HL-60/S4 treated with retinoic acid at 250 ng/mL for 4 days and 3 days (cell line): Measurements from ENCODE around the gene PGS1.

Experiments
- in situ Hi-C: fragments of 300-500 bp; cut with MboI; formaldehyde crosslinking; loops from 2 replicates; pipeline ENCODE4 v1.7.0; 2022; ENCODE audit warnings: low sequenced_read_pairs

PGS1 gene

DNA sequence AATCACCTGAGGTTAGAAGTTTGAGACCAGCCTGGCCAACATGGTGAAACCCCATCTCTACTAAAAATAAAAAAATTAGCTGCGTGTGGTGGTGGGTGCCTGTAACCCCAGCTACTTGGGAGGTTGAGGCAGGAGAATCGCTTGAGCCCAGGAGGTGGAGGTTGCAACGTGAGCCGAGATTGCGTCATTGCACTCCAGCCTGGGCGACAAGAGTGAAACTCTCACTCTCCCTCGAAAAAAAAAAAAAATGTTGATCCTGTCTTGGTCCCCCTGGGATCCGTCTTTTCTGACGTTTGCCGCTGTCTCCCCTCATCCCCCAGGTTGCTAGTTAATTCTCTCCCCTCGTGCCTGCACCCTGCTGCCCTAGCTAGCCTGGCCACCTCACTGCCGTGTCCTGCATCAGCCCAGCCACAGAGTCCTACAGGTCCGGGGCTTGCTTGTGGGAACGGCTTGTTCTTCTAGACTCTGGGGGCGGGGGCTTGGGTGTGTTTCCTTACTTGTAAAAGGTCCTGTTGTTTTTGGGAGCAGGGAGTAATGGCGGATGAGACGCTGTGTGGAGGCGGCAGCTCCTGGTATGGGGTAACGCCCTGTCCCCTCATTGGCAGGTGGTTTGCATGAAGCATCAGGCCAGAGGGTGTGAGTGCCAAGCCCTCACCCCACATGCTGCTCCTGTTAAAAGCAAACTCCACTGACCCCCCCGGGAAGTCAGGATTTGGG, 44.6 kb downstream of the PGS1 start:
- in situ Hi-C loops = no loop called here

- in situ Hi-C loops = no loop called here
Measured at GRCh38 chr17:78423961-78424675, 45.7 kb downstream of the PGS1 start.

- in situ Hi-C loops = no loop called here
Measured at GRCh38 chr17:78425429-78425828, 47.0 kb downstream of the PGS1 start.

GRCh38 chr17:78426293-78426879, 47.9 kb downstream of the PGS1 start:
- in situ Hi-C loops = no loop called here

- in situ Hi-C loops = no loop called here
Measured at GRCh38 chr17:78427140-78427539, 48.7 kb downstream of the PGS1 start.

GRCh38 chr17:78428025-78428575, 49.7 kb downstream of the PGS1 start:
- in situ Hi-C loops = no loop called here

- in situ Hi-C loops = no loop called here
Measured at GRCh38 chr17:78428836-78429617, 50.6 kb downstream of the PGS1 start.

DNA sequence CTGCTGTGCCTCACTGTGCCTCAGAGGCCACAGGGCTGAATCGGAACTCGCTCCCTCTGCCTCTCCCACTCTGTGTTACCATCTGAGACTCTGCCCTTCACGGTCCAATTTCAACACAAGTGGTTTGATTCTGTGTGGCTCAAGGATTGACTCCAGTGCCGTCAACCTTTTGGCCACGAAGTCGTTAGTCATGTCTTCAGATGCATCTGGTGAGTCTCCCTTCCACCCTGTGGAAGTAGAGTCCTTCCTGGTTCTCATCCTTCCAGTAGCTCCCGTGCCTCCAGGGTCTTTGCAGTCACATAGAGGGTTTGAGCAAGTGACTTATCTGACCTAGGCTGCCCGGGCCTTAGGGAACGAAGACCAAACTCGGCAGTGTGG, 51.2 kb downstream of the PGS1 start:
- in situ Hi-C loops = no loop called here

DNA sequence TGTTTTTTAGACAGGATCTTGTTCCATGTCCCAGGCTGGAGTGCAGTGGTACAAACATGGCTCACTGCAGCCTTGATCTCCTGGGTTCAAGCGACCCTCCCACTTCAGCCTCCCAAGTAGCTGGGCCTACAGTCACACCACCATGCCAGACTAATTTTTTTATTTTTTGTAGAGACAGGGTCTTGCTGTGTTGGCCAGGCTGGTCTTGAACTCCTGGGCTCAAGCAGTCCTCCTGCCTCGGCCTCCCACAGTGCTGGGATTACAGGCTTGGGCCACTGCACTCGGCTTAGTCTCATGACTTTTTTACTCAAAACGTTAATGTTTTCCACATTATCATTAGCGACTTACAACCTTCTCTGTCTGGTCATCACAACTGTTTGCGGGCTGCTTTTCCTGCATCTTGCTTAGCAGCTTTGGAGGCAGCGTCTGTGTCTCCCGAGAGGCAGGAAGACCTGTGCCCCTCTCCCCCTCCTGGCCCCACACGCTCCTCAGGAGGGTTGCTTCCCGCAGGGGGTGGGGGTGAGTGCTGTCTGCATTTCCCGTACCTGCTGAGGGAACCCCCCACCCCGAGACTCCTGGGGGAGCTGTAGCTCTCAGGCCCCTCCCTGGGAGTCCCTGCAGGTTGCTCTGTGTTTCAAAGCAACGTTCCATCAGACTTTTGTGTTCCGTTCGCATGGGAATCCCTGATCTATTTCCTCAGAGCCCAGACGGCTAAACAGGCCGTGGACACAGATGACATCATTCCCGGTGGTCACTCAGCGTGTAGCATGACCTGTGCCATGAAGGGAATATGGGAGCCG, 52.6 kb downstream of the PGS1 start:
- in situ Hi-C loops = no loop called here

DNA sequence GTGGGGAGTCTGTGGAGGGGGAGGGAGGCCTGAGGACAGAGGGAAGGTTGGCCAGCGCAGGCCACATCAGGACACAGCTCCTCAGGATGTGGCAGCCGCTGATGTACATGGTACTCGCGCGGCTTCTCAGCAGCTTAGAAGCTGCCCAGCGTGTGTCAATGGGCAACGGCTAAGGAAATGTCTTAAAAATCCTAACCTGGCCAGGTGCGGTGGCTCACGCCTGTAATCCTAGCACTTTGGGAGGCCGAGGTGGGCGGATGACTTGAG, 53.2 kb downstream of the PGS1 start:
- in situ Hi-C loops = no loop called here

- in situ Hi-C loops = no loop called here
Measured at GRCh38 chr17:78432226-78433012, 54.0 kb downstream of the PGS1 start.

DNA sequence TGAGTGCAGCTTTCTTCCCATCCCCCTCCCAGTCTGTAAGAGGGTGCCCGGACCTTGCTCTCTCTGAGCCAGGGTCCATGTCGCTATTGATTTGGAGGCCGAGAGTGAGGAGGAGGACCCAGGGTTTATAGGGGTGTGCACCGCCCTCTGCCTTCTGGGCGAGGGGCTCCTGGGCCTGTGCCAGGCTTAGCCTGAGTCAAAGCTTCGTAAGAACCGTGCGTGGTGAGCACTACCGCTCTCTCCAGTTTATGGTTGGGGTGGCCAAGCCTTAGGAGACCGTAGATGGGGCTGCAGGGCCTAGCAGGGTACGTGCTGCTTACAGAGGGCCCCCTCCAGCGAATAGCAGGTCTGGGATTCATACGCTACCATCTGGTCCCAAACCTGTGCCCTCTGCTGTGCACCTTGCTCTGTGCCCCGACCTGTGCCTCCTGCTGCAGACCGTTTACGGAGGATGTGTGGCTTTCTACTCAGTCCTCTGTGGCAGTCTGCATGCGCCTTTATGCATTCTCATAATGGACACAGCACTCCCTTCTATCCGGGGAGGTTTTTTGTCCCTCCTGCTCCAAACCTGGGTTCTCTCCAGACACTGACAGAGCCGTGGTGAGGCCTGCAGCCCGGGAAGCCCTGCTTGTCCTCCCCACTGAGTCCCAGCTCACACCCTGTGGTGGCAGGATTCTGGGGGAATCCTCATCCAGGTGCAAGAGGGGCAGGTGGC, 54.7 kb downstream of the PGS1 start:
- in situ Hi-C loops = no loop called here

DNA sequence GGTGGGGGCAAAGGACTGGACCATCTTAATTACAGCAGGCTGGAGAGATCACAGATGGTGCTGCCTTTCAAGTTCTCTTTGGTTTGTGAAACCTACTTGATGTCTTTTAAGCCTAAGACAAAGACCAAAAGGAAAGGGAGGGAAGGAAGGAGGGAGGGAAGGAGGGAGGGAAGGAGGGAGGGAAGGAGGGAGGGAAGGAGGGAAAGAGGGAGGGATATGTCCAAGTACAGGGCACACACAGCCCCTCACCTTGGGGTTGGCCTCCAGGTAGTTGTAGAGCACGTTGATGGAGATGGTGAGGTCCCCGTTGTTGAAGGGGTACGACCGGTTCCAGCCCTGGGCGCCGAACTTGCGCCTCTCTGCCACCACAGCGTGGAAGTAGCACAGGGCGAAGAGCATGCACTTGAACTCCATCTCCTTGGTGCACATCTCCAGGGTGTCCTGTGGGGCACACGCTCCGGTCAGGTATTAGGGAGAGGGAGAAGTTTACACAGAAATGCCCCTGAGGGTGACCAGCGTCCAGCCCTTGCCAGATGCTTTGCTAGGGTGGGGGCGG, 55.4 kb downstream of the PGS1 start:
- in situ Hi-C loops = no loop called here

GRCh38 chr17:78434455-78435329, 56.2 kb downstream of the PGS1 start:
- in situ Hi-C loops = no loop called here

DNA sequence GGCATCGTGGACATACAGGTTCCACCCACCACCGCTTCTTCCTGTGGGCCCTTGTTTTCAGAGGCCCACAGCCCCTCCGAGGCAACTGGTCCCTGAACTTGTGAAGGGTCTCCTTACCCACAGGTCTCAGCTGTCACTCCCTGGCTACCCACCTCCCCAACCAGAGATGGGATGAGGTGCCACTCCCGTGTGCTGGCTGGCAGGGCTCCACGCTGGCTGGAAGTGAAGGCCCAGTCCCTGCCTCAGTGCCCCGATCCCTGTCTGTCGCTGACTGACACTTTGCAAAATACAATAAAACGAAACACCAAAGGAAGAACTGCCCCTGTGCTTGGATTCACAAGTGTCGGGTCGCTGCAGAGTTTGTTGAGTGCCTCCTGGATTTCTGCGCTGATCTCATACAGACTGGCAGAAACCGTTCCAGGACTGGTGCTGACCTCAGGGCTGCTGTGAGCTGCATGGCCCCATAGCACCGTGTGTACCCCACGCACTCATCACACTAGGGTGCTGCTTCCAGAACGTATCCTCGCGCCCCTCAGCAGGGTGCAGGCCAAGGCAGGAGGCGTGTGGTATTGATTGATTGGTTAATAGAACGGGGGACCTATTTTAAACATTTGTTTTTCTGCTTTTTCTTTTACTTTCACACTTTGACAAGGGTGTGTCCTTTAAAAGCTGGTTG, 57.0 kb downstream of the PGS1 start:
- in situ Hi-C loops = no loop called here

DNA sequence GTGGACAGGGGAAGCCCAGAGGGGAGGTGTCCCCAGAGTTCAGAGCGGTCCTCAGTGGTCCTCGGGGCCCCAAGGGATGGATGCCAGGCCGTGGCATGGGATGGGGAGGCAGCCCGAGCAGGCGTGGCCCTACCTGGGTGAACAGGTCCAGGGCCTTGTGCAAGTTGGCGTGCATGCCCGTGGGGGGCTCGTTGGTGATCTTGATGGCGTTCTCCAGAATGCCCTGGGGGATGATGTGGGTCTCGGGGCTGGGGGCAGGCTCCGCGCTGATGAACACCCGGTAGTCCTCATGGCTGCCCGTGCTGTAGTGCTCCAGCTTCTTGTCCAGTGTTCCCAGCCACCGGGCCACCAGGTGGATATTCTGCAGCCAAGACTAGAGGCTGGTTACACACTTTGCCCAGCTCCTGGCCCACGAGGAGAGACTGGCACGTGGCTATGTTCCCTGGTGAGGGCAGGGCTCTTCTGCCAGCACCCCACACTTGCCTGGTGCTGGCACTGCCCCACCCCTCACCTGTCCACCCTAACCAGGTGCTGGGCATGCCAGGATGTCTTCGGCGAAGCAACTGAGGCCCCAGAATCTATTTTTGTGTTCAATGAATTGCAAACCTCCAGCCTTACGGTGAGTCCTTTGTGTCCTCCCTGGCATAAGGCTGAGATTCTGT, 59.2 kb downstream of the PGS1 start:
- in situ Hi-C loops = no loop called here

- in situ Hi-C loops = no loop called here
Measured at GRCh38 chr17:78438271-78438691, 59.8 kb downstream of the PGS1 start.
